Neural cell (in vitro differentiated cells): Measurements from ENCODE around the gene UNC119B. TPM values are rescaled to one million over a fixed set of nuclear protein-coding genes. Genes with fewer than 3 reads are reported as not detected.

Source experiments
- H2AFZ ChIP-seq: fragments of 200-600, 300-800 bp; sonication (generic), shearing (Covaris generic); 2 replicates; pipeline ENCODE4 v1.6.0; 2014; ENCODE audit warnings: low read depth, mild to moderate bottlenecking, antibody characterized with exemption, low read length, moderate library complexity
- H3F3A ChIP-seq: fragments of 200-600 bp; shearing (Covaris generic); 2 replicates; pipeline ENCODE4 v1.6.1; 2016; ENCODE audit warnings: mild to moderate bottlenecking, moderate library complexity, mixed read lengths, antibody characterized with exemption, low read length; ENCODE audit not compliant: insufficient read depth, poor library complexity, severe bottlenecking
- H3K27ac ChIP-seq: fragments of 200-600, 300-800 bp; sonication (generic), shearing (Covaris generic); 2 replicates; pipeline ENCODE4 v1.5.1; 2014; ENCODE audit warnings: mild to moderate bottlenecking, low read length, moderate library complexity
- H3K27me3 ChIP-seq: fragments of 300-800, 200-600 bp; sonication (generic), shearing (Covaris generic); 2 replicates; pipeline ENCODE4 v1.6.0; 2014; ENCODE audit warnings: mild to moderate bottlenecking, low read depth, low read length, moderate library complexity; ENCODE audit not compliant: insufficient read depth
- H3K36me3 ChIP-seq: fragments of 300-800, 200-600 bp; sonication (generic), shearing (Covaris generic); 2 replicates; pipeline ENCODE4 v1.5.1; 2014; ENCODE audit warnings: mild to moderate bottlenecking, antibody characterized with exemption, low read length, moderate library complexity; ENCODE audit not compliant: insufficient read depth
- H3K4me2 ChIP-seq: fragments of 300-800, 200-600 bp; sonication (generic), shearing (Covaris generic); 2 replicates; pipeline ENCODE4 v1.6.0; 2014; ENCODE audit warnings: mild to moderate bottlenecking, low read length
- H3K4me3 ChIP-seq: fragments of 300-800, 200-600 bp; sonication (generic), shearing (Covaris generic); 2 replicates; pipeline ENCODE4 v1.5.1; 2014; ENCODE audit warnings: mild to moderate bottlenecking, low read length, moderate library complexity
- H3K79me2 ChIP-seq: fragments of 200-600 bp; shearing (Covaris generic); replicated peaks from 2 replicates; pipeline ENCODE4 v1.6.0; 2014; ENCODE audit warnings: mild to moderate bottlenecking, low read length, moderate library complexity; ENCODE audit not compliant: insufficient read depth
- H3K9ac ChIP-seq: fragments of 300-800, 200-600 bp; sonication (generic), shearing (Covaris generic); 2 replicates; pipeline ENCODE4 v1.6.1; 2016; ENCODE audit warnings: mild to moderate bottlenecking, low read length, mixed read lengths
- H3K9me2 ChIP-seq: fragments of 200-600 bp; shearing (Covaris generic); 2 replicates; pipeline ENCODE4 v1.6.1; 2016; ENCODE audit warnings: mild to moderate bottlenecking, low read length, mixed read lengths; ENCODE audit not compliant: insufficient read depth
- H3K9me3 ChIP-seq: fragments of 200-600, 300-800 bp; sonication (generic), shearing (Covaris generic); 2 replicates; pipeline ENCODE4 v1.6.1; 2016; ENCODE audit warnings: mild to moderate bottlenecking, mixed run types, low read length, moderate library complexity, mixed read lengths
- H4K20me1 ChIP-seq: fragments of 200-600 bp; shearing (Covaris generic); 2 replicates; pipeline ENCODE4 v1.6.1; 2016; ENCODE audit warnings: mild to moderate bottlenecking, mixed run types; ENCODE audit not compliant: insufficient read depth
- CTCF ChIP-seq: fragments of 450-650 bp; IDR thresholded peaks from 2 replicates; pipeline ENCODE4 v1.5.1; 2014; ENCODE audit warnings: antibody characterized with exemption, mild to moderate bottlenecking, moderate library complexity; ENCODE audit not compliant: poor library complexity, severe bottlenecking
- EP300 ChIP-seq: fragments of 450-650 bp; conservative IDR thresholded peaks from 2 replicates; pipeline ENCODE4 v1.6.1; 2014; ENCODE audit warnings: antibody characterized with exemption, mild to moderate bottlenecking, moderate library complexity; ENCODE audit not compliant: poor library complexity, severe bottlenecking
- EZH2 ChIP-seq: fragments of 200-600, 300-800 bp; shearing (Covaris generic), sonication (generic); IDR thresholded peaks from 2 replicates; pipeline ENCODE4 v1.6.1; 2014; ENCODE audit warnings: antibody characterized with exemption, low read length, borderline replicate concordance, mild to moderate bottlenecking; ENCODE audit not compliant: insufficient read depth, poor library complexity, severe bottlenecking
- MXI1 ChIP-seq: fragments of 450-650 bp; conservative IDR thresholded peaks from 2 replicates; pipeline ENCODE4 v1.6.1; 2014; ENCODE audit warnings: antibody characterized with exemption, mild to moderate bottlenecking; ENCODE audit not compliant: poor library complexity, severe bottlenecking
- POLR2AphosphoS5 ChIP-seq: IDR thresholded peaks from 2 replicates; pipeline ENCODE4 v1.6.1; 2012
- RAD21 ChIP-seq: fragments of 450-650 bp; conservative IDR thresholded peaks from 2 replicates; pipeline ENCODE4 v1.6.1; 2014; ENCODE audit warnings: antibody characterized with exemption, mild to moderate bottlenecking, moderate library complexity
- SMC3 ChIP-seq: fragments of 450-650 bp; conservative IDR thresholded peaks from 2 replicates; pipeline ENCODE4 v1.6.1; 2014; ENCODE audit warnings: antibody characterized with exemption, mild to moderate bottlenecking, moderate library complexity; ENCODE audit not compliant: poor library complexity
- TAF1 ChIP-seq: IDR thresholded peaks from 2 replicates; pipeline ENCODE4 v1.6.1; 2012; ENCODE audit warnings: low read depth
- polyA plus RNA-seq: library from polyadenylated mRNA; depleted of rRNA; stranded (reverse); fragments of >200 nt; gene quantifications from 2 replicates; pipeline ENCODE4 v1.2.3, GENCODE V29; 2014
- TF ChIP-seq, protein P1 (sequence below): IDR thresholded peaks from 2 replicates; pipeline ENCODE4 v1.6.1; 2012; ENCODE audit warnings: borderline replicate concordance

Gene UNC119B
- polyA plus RNA-seq, 1 donor from 2014 or later: 17.3 TPM

- TF ChIP-seq POLR2AphosphoS5 (no peak), RAD21 (no peak), CTCF (no peak), MXI1 (no peak), EZH2 (no peak), TAF1 (no peak), SMC3 (no peak)
- TF ChIP-seq, protein P1, sequence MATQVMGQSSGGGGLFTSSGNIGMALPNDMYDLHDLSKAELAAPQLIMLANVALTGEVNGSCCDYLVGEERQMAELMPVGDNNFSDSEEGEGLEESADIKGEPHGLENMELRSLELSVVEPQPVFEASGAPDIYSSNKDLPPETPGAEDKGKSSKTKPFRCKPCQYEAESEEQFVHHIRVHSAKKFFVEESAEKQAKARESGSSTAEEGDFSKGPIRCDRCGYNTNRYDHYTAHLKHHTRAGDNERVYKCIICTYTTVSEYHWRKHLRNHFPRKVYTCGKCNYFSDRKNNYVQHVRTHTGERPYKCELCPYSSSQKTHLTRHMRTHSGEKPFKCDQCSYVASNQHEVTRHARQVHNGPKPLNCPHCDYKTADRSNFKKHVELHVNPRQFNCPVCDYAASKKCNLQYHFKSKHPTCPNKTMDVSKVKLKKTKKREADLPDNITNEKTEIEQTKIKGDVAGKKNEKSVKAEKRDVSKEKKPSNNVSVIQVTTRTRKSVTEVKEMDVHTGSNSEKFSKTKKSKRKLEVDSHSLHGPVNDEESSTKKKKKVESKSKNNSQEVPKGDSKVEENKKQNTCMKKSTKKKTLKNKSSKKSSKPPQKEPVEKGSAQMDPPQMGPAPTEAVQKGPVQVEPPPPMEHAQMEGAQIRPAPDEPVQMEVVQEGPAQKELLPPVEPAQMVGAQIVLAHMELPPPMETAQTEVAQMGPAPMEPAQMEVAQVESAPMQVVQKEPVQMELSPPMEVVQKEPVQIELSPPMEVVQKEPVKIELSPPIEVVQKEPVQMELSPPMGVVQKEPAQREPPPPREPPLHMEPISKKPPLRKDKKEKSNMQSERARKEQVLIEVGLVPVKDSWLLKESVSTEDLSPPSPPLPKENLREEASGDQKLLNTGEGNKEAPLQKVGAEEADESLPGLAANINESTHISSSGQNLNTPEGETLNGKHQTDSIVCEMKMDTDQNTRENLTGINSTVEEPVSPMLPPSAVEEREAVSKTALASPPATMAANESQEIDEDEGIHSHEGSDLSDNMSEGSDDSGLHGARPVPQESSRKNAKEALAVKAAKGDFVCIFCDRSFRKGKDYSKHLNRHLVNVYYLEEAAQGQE: no peak
- Histone ChIP-seq H3K9me3 (no peaks in the 10 kb centered on the region), H4K20me1 (no peaks in the 10 kb centered on the region), H3K79me2 (no peaks in the 10 kb centered on the region), H3K4me2 (no peak overlapping the region), H3K9me2 (no peaks in the 10 kb centered on the region), H3K36me3 (peaks cover 5% of the 10 kb centered on the region), H2AFZ (no peak overlapping the region), H3K9ac (no peak overlapping the region), H3K27me3 (no peaks in the 10 kb centered on the region), H3F3A (no peaks in the 10 kb centered on the region), H3K27ac (no peak overlapping the region), H3K4me3 (no peak overlapping the region)
Measured at GRCh38 chr12:120722784-120723183, 12.5 kb downstream of the UNC119B start.

GRCh38 chr12:120724720-120725119 is 14.5 kb downstream of the UNC119B start:
- H3K9me3 ChIP-seq: no peaks in the 10 kb centered on the region
- no peaks in the 10 kb centered on the region for H3K36me3 ChIP-seq
- H3K4me2 ChIP-seq: no peak overlapping the region
- H2AFZ ChIP-seq: no peak overlapping the region
- H3F3A ChIP-seq: no peaks in the 10 kb centered on the region
- no peaks in the 10 kb centered on the region for H4K20me1 ChIP-seq
- no peak overlapping the region for H3K4me3 ChIP-seq
- no peaks in the 10 kb centered on the region for H3K27me3 ChIP-seq
- TF ChIP-seq SMC3 (no peak), EP300 (no peak), CTCF (no peak), MXI1 (no peak), RAD21 (no peak), EZH2 (no peak), POLR2AphosphoS5 (no peak), TAF1 (no peak)
- TF ChIP-seq, protein P1: no peak
- H3K9ac ChIP-seq: no peak overlapping the region
- H3K27ac ChIP-seq: no peak overlapping the region
- H3K79me2 ChIP-seq: no peaks in the 10 kb centered on the region
- H3K9me2 ChIP-seq: no peaks in the 10 kb centered on the region
